NCI-H2029 (cell line): ENCODE data around the gene SMPD3.

Source experiments
- DNase-seq: peaks from one replicate; lab custom pipeline; 2025; lab: John Stamatoyannopoulos, UW

The SMPD3 gene

DNA sequence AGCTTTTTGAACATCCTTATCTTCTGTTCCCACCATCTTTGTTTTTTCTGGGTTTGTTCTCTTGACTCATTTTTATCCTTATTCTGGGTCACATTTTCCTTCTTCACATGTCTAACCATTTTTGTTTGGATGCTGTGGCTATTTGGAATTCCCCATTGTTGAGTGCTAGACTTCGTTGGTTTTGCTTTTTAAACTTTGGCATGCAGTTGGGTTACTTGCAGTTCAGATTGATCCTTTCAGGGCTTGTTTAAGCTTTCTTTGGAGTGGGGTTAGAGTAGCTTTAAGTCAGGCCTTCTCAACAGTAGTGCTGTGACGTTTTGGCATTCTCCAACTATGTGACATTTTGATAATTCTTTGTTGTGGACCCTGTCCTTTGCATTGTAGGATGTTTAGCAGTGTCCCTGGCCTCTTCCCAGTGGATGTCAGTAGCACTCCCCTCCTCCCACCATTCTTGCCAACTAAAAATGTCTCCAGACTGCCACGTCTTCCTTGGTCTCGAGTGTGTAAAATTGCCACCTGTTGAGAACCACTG is 116.4 kb downstream of the SMPD3 start:
- no peak for DNase-seq

DNA sequence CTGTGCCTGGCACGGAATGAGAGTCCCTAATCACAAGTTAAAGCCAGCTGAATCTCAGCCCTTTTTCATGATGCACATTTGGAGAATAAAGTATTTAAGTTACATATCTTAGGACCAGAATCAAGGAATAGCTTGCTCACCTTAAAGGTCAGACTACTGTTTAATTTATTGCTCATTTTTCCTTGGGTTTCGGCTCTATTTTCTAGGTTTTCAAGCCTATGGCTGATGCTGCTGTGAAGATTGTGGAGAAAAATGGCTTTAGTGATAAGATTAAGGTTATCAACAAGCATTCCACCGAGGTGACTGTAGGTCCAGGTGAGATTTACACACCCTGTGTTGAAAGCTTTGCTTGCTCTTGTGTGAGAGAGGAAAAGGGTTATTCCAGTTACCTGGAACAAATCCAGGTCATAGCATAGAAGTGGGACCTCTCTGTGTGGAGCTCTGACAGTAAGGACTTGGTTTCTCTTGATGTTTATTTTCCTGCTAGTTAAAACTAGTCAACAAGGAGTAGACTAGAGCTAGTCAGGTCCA is 119.4 kb downstream of the SMPD3 start:
- no peak for DNase-seq

DNA sequence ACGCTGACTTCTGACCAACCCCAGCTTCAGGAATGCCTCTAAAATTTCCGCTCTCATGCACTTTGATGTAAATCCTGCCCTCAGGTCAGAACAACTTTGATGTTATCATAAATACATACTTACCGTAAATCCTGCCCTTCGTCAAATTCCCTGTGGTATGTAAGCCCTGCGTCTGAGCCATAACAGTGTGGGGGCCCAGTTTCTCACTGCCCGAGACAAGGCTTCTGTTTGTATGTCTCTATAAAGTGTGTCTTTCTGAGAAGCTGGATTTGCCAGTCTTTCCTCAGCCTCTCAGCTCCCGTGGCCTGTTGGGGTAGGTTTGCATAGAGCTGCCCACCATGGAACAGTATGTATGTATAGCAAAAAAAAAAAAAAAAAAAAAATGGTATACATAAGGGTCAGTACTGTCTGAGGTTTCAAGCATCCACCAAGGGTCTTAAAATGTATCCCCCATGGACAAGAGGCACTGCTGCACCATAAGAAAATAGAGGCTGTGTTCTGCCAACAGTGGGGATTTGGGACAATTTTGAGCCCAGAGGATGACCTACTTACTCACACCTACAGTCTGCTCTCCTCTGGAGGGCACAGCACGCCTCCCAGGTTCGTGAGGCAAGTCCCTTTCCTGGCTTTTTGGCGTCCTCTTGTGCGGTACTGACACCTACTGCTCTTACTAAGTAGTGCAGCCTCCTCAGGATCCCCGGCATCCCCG is 120.0 kb downstream of the SMPD3 start:
- DNase-seq, result peak; percentile 52

DNA sequence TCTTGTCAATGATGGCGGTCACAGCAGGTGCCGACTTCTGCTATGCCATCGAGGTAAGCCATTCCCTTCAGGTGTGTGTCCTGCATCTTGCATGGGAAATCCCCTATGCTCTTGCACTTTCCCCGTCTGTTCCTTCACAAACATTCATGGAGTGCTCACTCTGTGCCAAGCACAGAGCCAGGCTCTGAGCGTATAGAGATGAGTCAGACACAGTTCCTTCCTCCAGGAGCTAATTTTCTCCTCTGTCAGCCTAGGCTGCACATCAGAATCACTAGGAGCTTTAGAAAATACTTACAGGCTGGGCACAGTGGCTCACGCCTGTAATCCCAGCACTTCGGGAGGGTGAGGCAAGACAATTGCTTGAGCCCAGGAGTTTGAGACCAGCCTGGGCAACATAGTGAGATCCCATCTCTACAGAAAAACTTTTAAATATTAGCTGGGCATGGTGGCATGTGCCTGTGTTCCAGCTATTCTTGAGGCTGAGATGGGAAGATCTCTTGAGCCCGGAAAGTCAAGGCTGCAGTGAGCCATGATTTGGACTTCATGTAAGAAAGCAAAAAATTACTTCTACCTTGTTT is 123.4 kb downstream of the SMPD3 start:
- DNase-seq, result no peak

DNA sequence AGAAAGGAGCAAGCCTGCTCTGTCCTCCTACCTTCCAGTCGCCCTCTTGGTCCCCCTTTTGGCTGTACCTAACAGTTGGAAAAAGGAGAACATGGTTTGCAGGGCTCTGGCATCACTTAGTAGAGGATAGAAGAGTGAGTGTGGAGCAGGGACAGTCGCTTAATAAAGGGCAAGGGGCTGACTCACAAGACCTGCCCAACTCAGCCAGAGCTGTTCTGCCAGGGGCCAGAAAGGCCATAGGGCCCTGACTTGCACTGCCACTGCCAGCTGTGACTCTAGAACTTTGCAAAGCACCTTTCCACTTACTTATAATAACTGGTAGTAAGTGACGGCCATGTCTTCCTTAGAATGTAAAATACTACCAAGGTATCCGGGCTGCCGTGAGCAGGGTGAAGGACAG is 124.0 kb downstream of the SMPD3 start:
- DNase-seq, result no peak

DNA sequence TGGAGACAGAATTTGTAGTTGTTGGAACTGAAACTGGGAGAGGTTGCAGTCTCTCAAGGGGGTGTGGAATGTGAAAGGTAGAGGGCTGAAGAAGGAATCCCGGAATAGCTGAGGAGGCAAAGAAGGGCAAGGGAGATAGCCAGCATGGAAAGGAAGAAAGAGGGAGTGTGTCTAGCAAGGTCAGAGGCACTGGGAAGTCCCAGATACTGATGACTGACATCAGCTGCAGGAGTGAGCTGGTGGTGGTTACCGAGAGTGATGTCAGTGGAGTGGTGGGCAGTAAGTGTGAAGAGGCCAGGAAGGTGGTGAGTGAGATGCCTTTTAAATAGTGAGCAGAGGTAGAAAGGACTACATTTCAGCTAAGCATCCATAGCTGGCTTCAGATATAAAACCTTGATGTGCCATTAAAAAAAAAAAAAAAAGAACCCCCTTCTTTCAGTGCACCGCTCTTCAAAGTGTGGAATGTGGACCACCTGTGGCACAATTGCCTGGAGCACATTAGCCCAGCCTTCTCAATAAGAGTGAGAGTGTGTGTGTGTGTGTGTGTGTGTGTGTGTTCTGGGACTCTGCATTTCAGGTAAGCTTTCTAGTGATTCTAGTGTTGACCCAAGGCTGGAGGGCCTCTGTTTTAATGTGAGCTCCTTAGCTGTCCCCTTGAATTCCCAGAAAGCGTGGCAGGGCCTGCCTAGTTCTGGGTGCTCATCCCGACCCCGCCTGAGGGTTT is 129.0 kb downstream of the SMPD3 start:
- DNase-seq, result no peak

DNA sequence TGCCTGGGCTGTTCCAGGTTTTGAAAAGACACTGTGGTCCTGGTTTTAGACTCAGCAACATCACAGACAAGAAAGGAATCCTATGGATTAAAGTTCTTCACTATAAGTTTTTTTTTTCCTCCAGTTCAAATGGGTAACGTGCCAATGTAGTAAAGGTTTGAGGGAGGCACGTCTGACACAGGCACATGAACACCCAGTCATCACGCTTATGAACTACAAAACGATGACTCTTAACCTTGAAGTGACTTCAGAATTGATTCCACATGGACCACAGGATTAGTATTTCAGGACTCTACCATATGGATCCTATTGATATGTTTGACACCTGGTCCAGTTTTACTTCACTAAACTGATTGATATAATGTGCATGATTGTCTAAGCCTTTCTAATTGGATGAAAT is 135.2 kb downstream of the SMPD3 start:
- no peak for DNase-seq

DNA sequence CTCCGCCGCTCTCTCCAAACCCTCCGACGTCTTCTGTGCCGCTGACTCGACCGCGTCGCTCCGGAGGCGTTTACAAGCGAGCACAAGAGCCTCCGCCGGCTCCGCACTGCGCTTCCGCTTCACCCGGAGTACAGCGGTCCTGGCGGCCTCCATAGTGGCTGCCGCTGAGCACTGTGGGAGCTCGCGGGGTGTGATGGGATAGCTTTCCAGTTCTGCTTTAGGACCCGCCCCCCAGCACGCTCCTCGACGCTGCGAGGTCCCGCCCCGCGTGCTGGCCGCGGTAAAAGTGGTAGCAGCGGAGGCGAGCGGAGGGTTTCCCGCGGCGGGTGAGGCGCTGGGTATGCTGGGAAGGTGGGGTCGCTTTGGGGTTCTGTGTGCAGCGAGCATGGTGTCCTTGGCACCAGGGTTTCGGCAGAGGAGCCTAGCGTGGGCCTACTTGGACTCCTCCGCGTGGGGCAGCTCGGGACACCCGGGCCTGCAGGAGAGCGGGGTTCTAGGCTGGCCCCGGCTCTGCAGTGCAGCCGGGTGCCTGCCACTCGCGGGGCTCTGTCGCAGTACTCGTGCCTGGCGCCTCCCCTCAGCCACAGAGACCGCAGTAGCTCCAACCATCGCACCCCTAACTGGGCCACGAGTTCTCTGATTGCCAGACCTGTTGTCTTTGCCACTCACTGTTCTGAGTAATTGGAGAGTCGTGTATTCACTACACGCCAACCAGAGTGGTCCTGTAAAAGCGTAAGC is 137.4 kb downstream of the SMPD3 start, which contains the start of the genes PRMT7 and SLC7A6OS:
Gene PRMT7, plus strand, starts transcription at position 246 of the 738 bp plus-strand sequence. CDS start 4,961 bp downstream, outside the sequence.
Gene SLC7A6OS, minus strand, starts transcription at position 173 of the 738 bp plus-strand sequence. Its CDS starts 20 bp downstream, at position 153.
- DNase-seq, result peak; percentile 64

DNA sequence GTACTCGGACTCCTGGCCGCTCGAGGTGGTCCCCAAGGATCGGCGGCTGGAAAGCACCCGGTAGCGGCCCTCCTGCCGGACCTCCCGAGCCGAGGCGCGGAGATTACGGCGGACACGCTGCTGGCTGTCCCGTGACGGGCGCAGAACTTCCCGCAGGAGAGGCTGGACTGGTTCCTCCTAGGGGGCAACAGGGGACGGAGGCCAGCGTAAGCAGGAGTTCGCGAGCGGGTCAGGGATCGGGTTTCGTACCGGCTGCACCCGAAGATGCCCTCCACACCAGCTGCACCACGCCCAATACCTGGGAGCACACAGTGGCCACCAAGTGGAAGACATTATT is 137.9 kb downstream of the SMPD3 start:
- DNase-seq, result no peak

DNA sequence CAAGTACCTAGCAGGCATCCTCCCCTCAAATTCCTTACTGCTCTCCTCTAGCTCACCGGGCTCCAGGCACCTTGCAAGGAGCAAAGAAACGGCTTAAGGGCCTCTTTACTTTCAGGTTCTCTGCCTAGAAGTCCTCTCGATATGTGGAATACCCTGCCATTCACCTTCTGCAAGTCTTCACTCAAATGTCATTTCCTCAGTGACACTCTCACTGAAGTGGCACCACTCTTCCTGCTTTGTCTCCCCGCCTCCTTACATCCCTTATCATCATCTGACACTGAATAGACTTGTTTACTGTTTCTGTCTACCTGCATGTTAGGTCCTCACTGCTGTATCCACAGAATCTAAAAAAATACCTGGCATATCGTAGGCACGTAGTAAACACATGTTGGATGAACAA is 138.5 kb downstream of the SMPD3 start:
- DNase-seq, result no peak
